Natural killer cell (primary cell): ENCODE data around the gene IL22RA1. TPM values are rescaled to one million over a fixed set of nuclear protein-coding genes. Genes with fewer than 3 reads are reported as not detected.

ENCODE experiments used
- ATAC-seq, 3 donors: fragments of 150-1000 bp in 2 of 3; fragments of 200-7000 bp in 1 of 3; cut with Tn5 transposase; 1 replicate in 1 of 3; 2 replicates in 2 of 3; pipeline ENCODE4 v1.10.0; 2021; ENCODE audit warnings: mild to moderate bottlenecking in 2 of 3, moderate library complexity in 2 of 3
- DNase-seq, 2 donors: peaks; one replicate each; pipeline versions ENCODE4 v3.0.0 to v3.0.0-alpha.2; 2013 to 2021; ENCODE audit warnings: mixed read lengths in 1 of 2
- H3K27ac ChIP-seq: one replicate; pipeline ENCODE4 v1.5.1; 2013; ENCODE audit warnings: mild to moderate bottlenecking, low read length
- H3K27me3 ChIP-seq: one replicate; pipeline ENCODE4 v1.6.1; 2013; ENCODE audit warnings: low read length; ENCODE audit not compliant: control insufficient read depth, insufficient read depth
- H3K36me3 ChIP-seq: one replicate; pipeline ENCODE4 v1.6.1; 2013; ENCODE audit warnings: low read length; ENCODE audit not compliant: control insufficient read depth, insufficient read depth
- H3K4me1 ChIP-seq: one replicate; pipeline ENCODE4 v1.6.1; 2013; ENCODE audit warnings: low read length; ENCODE audit not compliant: control insufficient read depth, insufficient read depth
- H3K4me3 ChIP-seq: one replicate; pipeline ENCODE4 v1.5.1; 2013; ENCODE audit warnings: low read length
- H3K9me3 ChIP-seq: one replicate; pipeline ENCODE4 v1.6.1; 2013; ENCODE audit warnings: low read length; ENCODE audit not compliant: control insufficient read depth, insufficient read depth
- H3K27ac Mint-ChIP-seq, 2 donors: one replicate each; pipeline ENCODE4 v1.8.0; 2022; ENCODE audit warnings: mild to moderate bottlenecking in 2 of 2, mixed read lengths in 2 of 2, moderate library complexity in 1 of 2
- H3K27me3 Mint-ChIP-seq, 2 donors: one replicate each; pipeline ENCODE4 v1.8.0; 2022; ENCODE audit warnings: low read depth in 2 of 2, mixed read lengths in 2 of 2
- H3K36me3 Mint-ChIP-seq: one replicate; pipeline ENCODE4 v1.8.0; 2022; ENCODE audit warnings: mixed read lengths
- H3K4me1 Mint-ChIP-seq, 2 donors: one replicate each; pipeline ENCODE4 v1.8.0; 2022; ENCODE audit warnings: mixed read lengths in 2 of 2
- H3K4me3 Mint-ChIP-seq: one replicate; pipeline ENCODE4 v1.8.0; 2022; ENCODE audit warnings: mild to moderate bottlenecking, moderate library complexity, mixed read lengths
- H3K9me3 Mint-ChIP-seq, 2 donors: one replicate each; pipeline ENCODE4 v1.8.0; 2022; ENCODE audit warnings: mixed read lengths in 2 of 2
- CTCF ChIP-seq: fragments of 200-600 bp; IDR thresholded peaks from one replicate; pipeline ENCODE4 v1.8.0; 2022; ENCODE audit warnings: antibody characterized with exemption
- WGBS: methylation state at CpG from one replicate; pipeline ENCODE4 v1.1.7; 2013; ENCODE audit warnings: missing lambda C conversion rate; ENCODE audit not compliant: insufficient coverage; 5-methylcytosine and 5-hydroxymethylcytosine counted together
- intact Hi-C: fragments of 100-400 bp; cut with micrococcal nuclease; formaldehyde crosslinking; loops from one replicate; pipeline ENCODE4 v1.14.2; 2022
- total RNA-seq, 4 donors: library from RNA; stranded (reverse); fragments of 120-200 nt in 1 of 4; gene quantifications; one replicate each; pipeline versions ENCODE4 v1.2.3 to v1.2.4, GENCODE V29; 2013 to 2022

IL22RA1 gene
- total RNA-seq, 3 donors from 2014 or later (not counting 1 experiment from before 2014, with no cell fraction given), result not detected

- ATAC-seq (no peak), DNase-seq (no peak)
- WGBS, result 93% methylated on average over 11 of the region's 11 CpGs
- TF ChIP-seq CTCF, result no peak
- Histone ChIP-seq H3K9me3 (no peaks in the 10 kb centered on the region), H3K4me3 (no peak overlapping the region), H3K4me1 (no peaks in the 10 kb centered on the region), H3K27ac (no peak overlapping the region), H3K27me3 (no peaks in the 10 kb centered on the region), H3K36me3 (no peaks in the 10 kb centered on the region)
- Mint-ChIP-seq H3K36me3 (no peaks in the 10 kb centered on the region), H3K9me3 (no peaks in the 10 kb centered on the region), H3K4me3 (no peak overlapping the region), H3K27me3 (peaks cover 6 to 7% of the 10 kb centered on the region in 2 donors), H3K27ac (no peak overlapping the region), H3K4me1 (peaks cover 0 to 4% of the 10 kb centered on the region in 2 donors)
- intact Hi-C loops, result no loop called here
Observed at GRCh38 chr1:24097663-24098062, 45.3 kb downstream of the IL22RA1 start.

- Histone ChIP-seq H3K36me3 (no peaks in the 10 kb centered on the region), H3K4me1 (no peaks in the 10 kb centered on the region), H3K27me3 (no peaks in the 10 kb centered on the region), H3K4me3 (no peak overlapping the region), H3K9me3 (no peaks in the 10 kb centered on the region), H3K27ac (no peak overlapping the region)
- WGBS, result 87% methylated on average over 5 of the region's 5 CpGs
- Mint-ChIP-seq H3K9me3 (no peaks in the 10 kb centered on the region), H3K36me3 (no peaks in the 10 kb centered on the region), H3K4me1 (peaks cover 0 to 4% of the 10 kb centered on the region in 2 donors), H3K27ac (no peak overlapping the region), H3K4me3 (no peak overlapping the region), H3K27me3 (peaks cover 6 to 7% of the 10 kb centered on the region in 2 donors)
- ATAC-seq (no peak), DNase-seq (no peak)
- TF ChIP-seq CTCF, result no peak
- intact Hi-C loops, result no loop called here
Observed at GRCh38 chr1:24096739-24097103, 46.2 kb downstream of the IL22RA1 start.

GRCh38 chr1:24096009-24096738 lies 46.8 kb downstream of the IL22RA1 start:
- H3K27ac ChIP-seq, result no peak overlapping the region
- Mint-ChIP-seq H3K4me1 (peaks cover 0 to 4% of the 10 kb centered on the region in 2 donors), H3K36me3 (no peaks in the 10 kb centered on the region), H3K4me3 (no peak overlapping the region), H3K27me3 (peaks cover 6 to 7% of the 10 kb centered on the region in 2 donors), H3K9me3 (no peaks in the 10 kb centered on the region), H3K27ac (no peak overlapping the region)
- H3K4me3 ChIP-seq, result no peak overlapping the region
- intact Hi-C loops, result no loop called here
- no peaks in the 10 kb centered on the region for H3K27me3 ChIP-seq
- H3K36me3 ChIP-seq, result no peaks in the 10 kb centered on the region
- H3K9me3 ChIP-seq, result no peaks in the 10 kb centered on the region
- 88% methylated on average over 8 of the region's 8 CpGs for WGBS
- DNase-seq, result no peak
- no peak for TF ChIP-seq CTCF
- no peak for ATAC-seq
- no peaks in the 10 kb centered on the region for H3K4me1 ChIP-seq
